H1 (cell line): ENCODE data around the gene DHRS3. TPM values are rescaled to one million over a fixed set of nuclear protein-coding genes. Genes with fewer than 3 reads are reported as not detected.

ENCODE experiments used
- CTBP2 ChIP-seq: IDR thresholded peaks from 2 replicates; pipeline ENCODE4 v1.7.0; 2011; ENCODE audit warnings: borderline replicate concordance, mild to moderate bottlenecking, moderate library complexity, mixed read lengths, low read length; ENCODE audit not compliant: insufficient read depth, insufficient read length
- EP300 ChIP-seq, 2 experiments: IDR thresholded peaks; 1 replicate in 1 of 2; 2 replicates in 1 of 2; pipeline ENCODE4 v1.6.1; 2011 to 2012; ENCODE audit warnings: low read depth in 2 of 2, low read length in 2 of 2, mild to moderate bottlenecking in 2 of 2, borderline replicate concordance in 1 of 2, inconsistent platforms in 1 of 2, moderate library complexity in 1 of 2
- polyA plus RNA-seq, 7 experiments: library from polyadenylated mRNA; depleted of rRNA in 3 of 7; stranded (reverse) in 5 of 7; unstranded in 2 of 7; fragments of >200 nt in 5 of 7; fragments of 200-250 nt in 2 of 7; gene quantifications; 1 replicate in 5 of 7; 2 replicates in 1 of 7; 4 replicates in 1 of 7; pipeline versions ENCODE4 v1.2.1 to v1.2.3, GENCODE V29; 2011 to 2013; ENCODE audit warnings: missing spikeins in 2 of 7, mixed read lengths in 2 of 7
- total RNA-seq: library from RNA; stranded (reverse); fragmentation: NEBNext Ultra II Directional; extraction: Animal tissue kit (Norgen Biotek cat#: 25700); gene quantifications from 2 replicates; pipeline ENCODE4 v1.2.1, GENCODE V29; 2021

Gene DHRS3
- total and polyA plus RNA-seq, 2 of the 8 experiments (the other 6 are each of a cell fraction or from before 2014, with no cell fraction given), result 32.5 to 36.4 TPM

GRCh38 chr1:12626888-12627287 lies 8.9 kb upstream of the DHRS3 start (continued):
- TF ChIP-seq CTBP2 (no peak), EP300 (IDR thresholded peaks at IDR 0.05; ENCODE audit: borderline replicate concordance in 1 of 2, low read depth in 2 of 2, low read length in 2 of 2) (no peak)
